Right renal pelvis (tissue), 4 donors: ENCODE data around the gene TARBP1. TPM values are rescaled to one million over a fixed set of nuclear protein-coding genes. Genes with fewer than 3 reads are reported as not detected.
A peak's percentile ranks its signal among the peaks of the same experiment; 100 is the strongest.
"Not testable (repeated sequence)": the region's sequence is repeated elsewhere in the genome, so short reads cannot be mapped to it uniquely, and the experiment has no call there.

ENCODE experiments used
- DNase-seq, 4 donors: peaks; one replicate each; pipeline ENCODE4 v3.0.0-alpha.2; 2013; ENCODE audit warnings: low read depth in 4 of 4, low spot score in 3 of 4, missing footprints in 1 of 4
- polyA plus RNA-seq, 4 donors: library from polyadenylated mRNA; unstranded; fragments of 120-200 nt; gene quantifications; one replicate each; pipeline ENCODE4 v1.2.1, GENCODE V29; 2013; ENCODE audit not compliant: insufficient read length in 4 of 4

Gene TARBP1
- 10 to 100 TPM; 44.3 to 64.1 (median 50.4) TPM for polyA plus RNA-seq

- DNase-seq, result peak; percentile 61 to 75 (median 70)
Observed at GRCh38 chr1:234478481-234479309, at the start of gene TARBP1. Gene TARBP1, minus strand, starts transcription at chr1:234479179. Its CDS starts 76 bp downstream, at chr1:234479103.

- no peak for DNase-seq
Observed at GRCh38 chr1:234528074-234528865, 49.3 kb upstream of the TARBP1 start.

GRCh38 chr1:234527346-234527745 lies 48.4 kb upstream of the TARBP1 start:
- DNase-seq, result no peak

GRCh38 chr1:234526922-234527321 lies 47.9 kb upstream of the TARBP1 start:
- DNase-seq, result no peak

GRCh38 chr1:234525099-234525799 lies 46.3 kb upstream of the TARBP1 start:
- DNase-seq, result no peak

- no peak for DNase-seq
Observed at GRCh38 chr1:234521836-234522235, 42.9 kb upstream of the TARBP1 start.

GRCh38 chr1:234520908-234521817 lies 42.2 kb upstream of the TARBP1 start:
- no peak for DNase-seq

- no peak for DNase-seq
Observed at GRCh38 chr1:234519506-234519905, 40.5 kb upstream of the TARBP1 start.

GRCh38 chr1:234518876-234519275 lies 39.9 kb upstream of the TARBP1 start:
- DNase-seq, result no peak

- not testable (repeated sequence) for DNase-seq
Observed at GRCh38 chr1:234518086-234518485, 39.1 kb upstream of the TARBP1 start.

- no peak for DNase-seq
Observed at GRCh38 chr1:234517110-234517802, 38.3 kb upstream of the TARBP1 start.

- no peak for DNase-seq
Observed at GRCh38 chr1:234515821-234516241, 36.9 kb upstream of the TARBP1 start.

GRCh38 chr1:234515411-234515810 lies 36.4 kb upstream of the TARBP1 start:
- no peak for DNase-seq

- DNase-seq, result no peak
Observed at GRCh38 chr1:234512451-234512861, 33.5 kb upstream of the TARBP1 start.

- DNase-seq, result no peak
Observed at GRCh38 chr1:234509457-234510328, 30.7 kb upstream of the TARBP1 start.

GRCh38 chr1:234507626-234508387 lies 28.8 kb upstream of the TARBP1 start:
- no peak for DNase-seq

GRCh38 chr1:234507089-234507488 lies 28.1 kb upstream of the TARBP1 start:
- DNase-seq, result no peak

- DNase-seq, result no peak
Observed at GRCh38 chr1:234505769-234506102, 26.8 kb upstream of the TARBP1 start.
